ENCODE results near the gene MAPK1. TPM values are rescaled to one million over a fixed set of nuclear protein-coding genes. Genes with fewer than 3 reads are reported as not detected.
A peak's percentile ranks its signal among the peaks of the same experiment; 100 is the strongest.
"Not testable (repeated sequence)": the region's sequence is repeated elsewhere in the genome, so short reads cannot be mapped to it uniquely, and the experiment has no call there.

MAPK1 gene
- total and polyA plus RNA-seq, 4 donors: 13.6 to 159 (median 76.6) TPM

GRCh38 chr22:21889251-21889990 is 22.0 kb upstream of the MAPK1 start:
- no peak for DNase-seq
- Histone ChIP-seq H3K4me1 (ENCODE audit: control insufficient read depth in 1 of 2, insufficient read depth in 2 of 2, low read length in 2 of 2) (no peaks in the 10 kb centered on the region), H3K27ac (ENCODE audit: low read depth in 1 of 2, low read length in 2 of 2) (peak overlapping the region in 1 of 2 donors; percentile 50), H3K9me3 (ENCODE audit: control insufficient read depth, low read length) (no peaks in the 10 kb centered on the region), H3K27me3 (ENCODE audit: control insufficient read depth in 1 of 2, insufficient read depth in 2 of 2, low read length in 1 of 2) (no peaks in the 10 kb centered on the region), H3K36me3 (ENCODE audit: control insufficient read depth in 1 of 2, insufficient read depth in 2 of 2, low read length in 1 of 2) (no peaks in the 10 kb centered on the region), H3K4me3 (ENCODE audit: low read length in 2 of 2) (no peak overlapping the region)
- WGBS, 2 donors: 49 to 51% methylated on average over 10 of the region's 10 CpGs
- intact Hi-C loops (cut with DNase I): no loop called here
- ATAC-seq (ENCODE audit: low FRiP score): no peak

DNA sequence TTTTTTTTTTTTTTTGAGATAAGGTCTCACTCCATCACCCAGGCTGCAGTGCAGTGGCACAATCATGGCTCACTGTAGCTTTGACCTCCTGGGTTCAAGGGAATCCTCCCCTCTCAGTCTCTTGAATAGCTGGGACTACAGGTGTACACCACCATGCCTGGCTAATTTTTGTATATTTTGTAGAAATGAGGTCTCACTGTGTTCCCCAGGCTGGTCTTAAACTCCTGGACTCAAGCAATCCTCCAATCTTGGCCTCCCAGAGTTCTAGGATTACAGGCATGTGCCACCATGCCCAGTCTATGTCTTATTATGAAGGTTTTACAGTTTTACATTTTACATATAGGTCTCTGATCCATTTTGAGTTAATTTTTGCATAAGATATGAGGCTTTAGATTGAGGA is 20.4 kb upstream of the MAPK1 start:
- Histone ChIP-seq H3K4me3 (ENCODE audit: low read length in 2 of 2) (no peak overlapping the region), H3K9me3 (ENCODE audit: control insufficient read depth, low read length) (no peaks in the 10 kb centered on the region), H3K4me1 (ENCODE audit: control insufficient read depth in 1 of 2, insufficient read depth in 2 of 2, low read length in 2 of 2) (no peaks in the 10 kb centered on the region), H3K27me3 (ENCODE audit: control insufficient read depth in 1 of 2, insufficient read depth in 2 of 2, low read length in 1 of 2) (no peaks in the 10 kb centered on the region), H3K27ac (ENCODE audit: low read depth in 1 of 2, low read length in 2 of 2) (no peak overlapping the region), H3K36me3 (ENCODE audit: control insufficient read depth in 1 of 2, insufficient read depth in 2 of 2, low read length in 1 of 2) (no peaks in the 10 kb centered on the region)
- intact Hi-C loops (cut with DNase I): no loop called here
- ATAC-seq (ENCODE audit: low FRiP score): no peak
- no peak for DNase-seq

DNA sequence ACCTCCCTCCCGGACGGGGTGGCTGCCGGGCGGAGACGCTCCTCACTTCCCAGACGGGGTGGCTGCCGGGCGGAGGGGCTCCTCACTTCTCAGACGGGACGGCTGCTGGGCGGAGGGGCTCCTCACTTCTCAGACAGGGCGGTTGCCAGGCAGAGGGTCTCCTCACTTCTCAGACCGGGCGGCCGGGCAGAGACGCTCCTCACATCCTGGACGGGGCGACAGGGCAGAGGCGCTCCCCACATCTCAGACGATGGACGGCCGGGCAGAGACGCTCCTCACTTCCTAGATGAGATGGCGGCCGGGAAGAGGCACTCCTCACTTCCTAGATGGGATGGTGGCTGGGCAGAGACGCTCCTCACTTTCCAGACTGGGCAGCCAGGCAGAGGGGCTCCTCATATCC is 16.5 kb upstream of the MAPK1 start:
- H3K4me3 ChIP-seq (ENCODE audit: low read length in 2 of 2); ATAC-seq (ENCODE audit: low FRiP score); H3K27ac ChIP-seq (ENCODE audit: low read depth in 1 of 2, low read length in 2 of 2); DNase-seq; H3K27me3 ChIP-seq (ENCODE audit: control insufficient read depth in 1 of 2, insufficient read depth in 2 of 2, low read length in 1 of 2); H3K4me1 ChIP-seq (ENCODE audit: control insufficient read depth in 1 of 2, insufficient read depth in 2 of 2, low read length in 2 of 2); H3K9me3 ChIP-seq (ENCODE audit: control insufficient read depth, low read length); intact Hi-C loops (cut with DNase I); H3K36me3 ChIP-seq (ENCODE audit: control insufficient read depth in 1 of 2, insufficient read depth in 2 of 2, low read length in 1 of 2): not testable (repeated sequence)
- 94 to 95% methylated on average over 14 to 20 of the region's 26 CpGs for WGBS, 2 donors

DNA sequence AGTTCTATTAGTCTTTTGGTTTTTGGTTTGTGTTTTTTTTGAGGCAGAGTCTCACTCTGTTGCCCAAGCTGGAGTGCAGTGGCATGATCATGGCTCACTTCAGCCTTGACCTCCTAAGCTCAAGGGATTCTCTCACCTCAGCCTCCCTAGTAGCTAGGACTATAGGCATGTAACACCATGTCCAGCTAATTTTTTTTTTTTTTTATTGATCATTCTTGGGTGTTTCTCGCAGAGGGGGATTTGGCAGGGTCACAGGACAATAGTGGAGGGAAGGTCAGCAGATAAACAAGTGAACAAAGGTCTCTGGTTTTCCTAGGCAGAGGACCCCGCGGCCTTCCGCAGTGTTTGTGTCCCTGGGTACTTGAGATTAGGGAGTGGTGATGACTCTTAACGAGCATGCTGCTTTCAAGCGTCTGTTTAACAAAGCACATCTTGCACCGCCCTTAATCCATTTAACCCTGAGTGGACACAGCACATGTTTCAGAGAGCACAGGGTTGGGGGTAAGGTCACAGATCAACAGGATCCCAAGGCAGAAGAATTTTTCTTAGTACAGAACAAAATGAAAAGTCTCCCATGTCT is 15.4 kb upstream of the MAPK1 start:
- H3K9me3 ChIP-seq (ENCODE audit: control insufficient read depth, low read length); DNase-seq; H3K27me3 ChIP-seq (ENCODE audit: control insufficient read depth in 1 of 2, insufficient read depth in 2 of 2, low read length in 1 of 2); H3K4me1 ChIP-seq (ENCODE audit: control insufficient read depth in 1 of 2, insufficient read depth in 2 of 2, low read length in 2 of 2); H3K27ac ChIP-seq (ENCODE audit: low read depth in 1 of 2, low read length in 2 of 2); intact Hi-C loops (cut with DNase I); H3K4me3 ChIP-seq (ENCODE audit: low read length in 2 of 2); H3K36me3 ChIP-seq (ENCODE audit: control insufficient read depth in 1 of 2, insufficient read depth in 2 of 2, low read length in 1 of 2); ATAC-seq (ENCODE audit: low FRiP score): not testable (repeated sequence)
- WGBS, 2 donors: 75 to 100% methylated on average over 1 to 6 of the region's 7 CpGs

DNA sequence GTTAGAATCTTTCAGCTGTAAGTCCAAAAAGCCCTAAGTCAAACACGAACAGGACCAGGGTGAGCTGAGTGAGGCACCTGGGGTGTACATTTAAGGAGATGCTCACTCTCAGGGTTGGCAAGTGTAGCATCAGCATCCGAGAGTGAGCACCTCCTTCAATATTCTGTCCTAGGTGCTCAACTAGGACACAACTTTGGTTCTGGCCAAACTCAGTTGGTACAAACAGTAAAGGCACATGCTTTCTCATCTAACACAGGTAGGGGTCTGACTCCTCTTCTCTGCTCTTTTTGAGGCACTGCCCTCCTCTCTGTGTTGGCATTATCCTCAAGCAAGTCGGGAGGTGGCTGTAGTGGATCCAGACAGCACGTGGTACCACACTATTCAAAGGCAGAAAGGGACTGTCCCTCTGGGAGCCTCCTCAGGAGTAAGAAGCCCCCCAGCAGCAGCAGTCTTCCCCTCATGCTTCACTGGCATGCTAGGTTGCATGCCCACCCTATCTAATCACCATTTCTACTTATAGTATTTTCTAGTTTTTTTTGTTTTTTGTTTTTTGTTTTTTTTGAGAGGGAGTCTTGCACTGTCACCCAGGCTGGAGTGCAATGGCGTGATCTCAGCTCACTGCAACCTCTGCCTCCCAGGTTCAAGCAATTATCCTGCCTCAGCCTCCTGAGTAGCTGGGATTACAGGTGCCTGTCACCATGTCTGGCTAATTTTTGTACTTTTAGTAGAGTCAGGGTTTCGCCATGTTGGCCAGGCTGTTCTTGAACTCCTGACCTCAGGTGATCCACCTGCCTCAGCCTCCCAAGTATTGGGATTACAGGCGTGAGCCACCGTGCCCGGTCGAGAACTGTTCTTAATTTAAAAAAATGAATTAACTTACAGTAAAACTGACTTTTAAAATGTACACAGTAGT is 14.7 kb upstream of the MAPK1 start:
- no peaks in the 10 kb centered on the region for H3K4me1 ChIP-seq (ENCODE audit: control insufficient read depth in 1 of 2, insufficient read depth in 2 of 2, low read length in 2 of 2)
- 82 to 87% methylated on average over 10 of the region's 10 CpGs for WGBS, 2 donors
- H3K9me3 ChIP-seq (ENCODE audit: control insufficient read depth, low read length): no peaks in the 10 kb centered on the region
- intact Hi-C loops (cut with DNase I): no loop called here
- H3K27ac ChIP-seq (ENCODE audit: low read depth in 1 of 2, low read length in 2 of 2): no peak overlapping the region
- H3K27me3 ChIP-seq (ENCODE audit: control insufficient read depth in 1 of 2, insufficient read depth in 2 of 2, low read length in 1 of 2): no peaks in the 10 kb centered on the region
- no peaks in the 10 kb centered on the region for H3K36me3 ChIP-seq (ENCODE audit: control insufficient read depth in 1 of 2, insufficient read depth in 2 of 2, low read length in 1 of 2)
- ATAC-seq (ENCODE audit: low FRiP score): no peak
- H3K4me3 ChIP-seq (ENCODE audit: low read length in 2 of 2): no peak overlapping the region
- no peak for DNase-seq

GRCh38 chr22:21876486-21877176 is 9.2 kb upstream of the MAPK1 start:
- ATAC-seq (ENCODE audit: low FRiP score): no peak
- Histone ChIP-seq H3K27ac (ENCODE audit: low read depth in 1 of 2, low read length in 2 of 2) (peak overlapping the region in 1 of 2 donors; percentile 40), H3K9me3 (ENCODE audit: control insufficient read depth, low read length) (no peaks in the 10 kb centered on the region), H3K4me1 (ENCODE audit: control insufficient read depth in 1 of 2, insufficient read depth in 2 of 2, low read length in 2 of 2) (no peaks in the 10 kb centered on the region), H3K36me3 (ENCODE audit: control insufficient read depth in 1 of 2, insufficient read depth in 2 of 2, low read length in 1 of 2) (no peaks in the 10 kb centered on the region), H3K4me3 (ENCODE audit: low read length in 2 of 2) (no peak overlapping the region), H3K27me3 (ENCODE audit: control insufficient read depth in 1 of 2, insufficient read depth in 2 of 2, low read length in 1 of 2) (no peaks in the 10 kb centered on the region)
- intact Hi-C loops (cut with DNase I): no loop called here
- DNase-seq: no peak
- WGBS, 2 donors: 13 to 19% methylated on average over 4 of the region's 4 CpGs

DNA sequence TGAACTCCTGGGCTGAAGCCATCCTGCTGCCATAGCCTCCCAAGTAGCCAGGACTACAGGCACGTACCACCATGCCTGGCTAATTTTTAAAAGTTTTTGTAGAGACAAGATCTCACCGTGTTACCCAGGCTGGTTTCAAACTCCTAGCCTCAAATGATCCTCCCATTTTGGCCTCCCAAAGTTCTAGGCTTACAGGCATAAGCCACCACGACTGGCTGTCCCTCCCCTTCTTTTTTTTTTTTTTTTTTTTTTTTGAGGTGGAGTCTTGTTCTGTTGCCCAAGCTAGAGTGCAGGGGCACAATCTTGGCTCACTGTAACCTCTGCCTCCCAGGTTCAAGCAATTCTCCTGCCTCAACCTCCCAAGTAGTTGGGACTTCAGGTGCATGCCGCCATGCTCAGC is 7.5 kb upstream of the MAPK1 start:
- H3K4me1 ChIP-seq (ENCODE audit: control insufficient read depth in 1 of 2, insufficient read depth in 2 of 2, low read length in 2 of 2); H3K4me3 ChIP-seq (ENCODE audit: low read length in 2 of 2); H3K36me3 ChIP-seq (ENCODE audit: control insufficient read depth in 1 of 2, insufficient read depth in 2 of 2, low read length in 1 of 2); H3K9me3 ChIP-seq (ENCODE audit: control insufficient read depth, low read length); H3K27ac ChIP-seq (ENCODE audit: low read depth in 1 of 2, low read length in 2 of 2); H3K27me3 ChIP-seq (ENCODE audit: control insufficient read depth in 1 of 2, insufficient read depth in 2 of 2, low read length in 1 of 2); intact Hi-C loops (cut with DNase I); ATAC-seq (ENCODE audit: low FRiP score); DNase-seq: not testable (repeated sequence)
- WGBS, 2 donors: 86% methylated on average over 4 of the region's 4 CpGs

GRCh38 chr22:21873619-21874018 is 6.2 kb upstream of the MAPK1 start:
- ATAC-seq (ENCODE audit: low FRiP score) (no peak), DNase-seq (no peak)
- WGBS, 2 donors: 85 to 93% methylated on average over 7 of the region's 7 CpGs
- intact Hi-C loops (cut with DNase I): no loop called here
- H3K27ac ChIP-seq (ENCODE audit: low read depth in 1 of 2, low read length in 2 of 2): no peak overlapping the region
- no peaks in the 10 kb centered on the region for H3K27me3 ChIP-seq (ENCODE audit: control insufficient read depth in 1 of 2, insufficient read depth in 2 of 2, low read length in 1 of 2)
- no peaks in the 10 kb centered on the region for H3K9me3 ChIP-seq (ENCODE audit: control insufficient read depth, low read length)
- no peaks in the 10 kb centered on the region for H3K36me3 ChIP-seq (ENCODE audit: control insufficient read depth in 1 of 2, insufficient read depth in 2 of 2, low read length in 1 of 2)
- no peaks in the 10 kb centered on the region for H3K4me1 ChIP-seq (ENCODE audit: control insufficient read depth in 1 of 2, insufficient read depth in 2 of 2, low read length in 2 of 2)
- no peak overlapping the region for H3K4me3 ChIP-seq (ENCODE audit: low read length in 2 of 2)

All from aorta (tissue), 5 donors.